Epithelial cell of esophagus (primary cell): ENCODE data around the gene VSX1.

Source experiments
- DNase-seq: peaks from one replicate; pipeline ENCODE4 v3.0.0; 2010; ENCODE audit warnings: low read depth
- H3K4me3 ChIP-seq: 2 replicates; pipeline ENCODE4 v1.5.1; 2011; ENCODE audit warnings: mild to moderate bottlenecking, low read length, control low read depth
- TF ChIP-seq, protein P1 (sequence below): IDR thresholded peaks from 2 replicates; pipeline ENCODE4 v1.5.1; 2011; ENCODE audit warnings: low read depth, mild to moderate bottlenecking, low read length, control low read depth, inconsistent platforms; ENCODE audit not compliant: insufficient read depth; ENCODE audit errors: missing control alignments

The VSX1 gene

DNA sequence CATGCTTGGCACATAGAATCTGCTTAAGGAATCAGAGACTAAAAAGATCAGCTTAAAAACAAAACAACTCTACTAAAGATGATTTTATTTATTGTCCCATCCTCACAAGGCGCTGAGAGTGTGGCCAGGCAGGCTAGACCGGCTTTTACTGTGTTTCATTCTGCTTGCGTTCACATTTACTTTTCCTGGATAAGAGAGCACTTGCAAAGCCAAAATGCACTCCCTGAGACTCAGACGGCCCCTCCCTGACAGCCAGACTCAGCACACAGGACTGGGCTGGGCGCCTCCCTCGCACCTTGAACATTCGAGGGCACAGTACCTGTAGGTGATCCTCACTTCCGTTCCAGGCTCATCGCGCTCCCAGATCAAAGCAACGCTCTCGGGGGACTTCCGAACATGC lies 34.2 kb downstream of the VSX1 start:
- TF ChIP-seq, protein P1, sequence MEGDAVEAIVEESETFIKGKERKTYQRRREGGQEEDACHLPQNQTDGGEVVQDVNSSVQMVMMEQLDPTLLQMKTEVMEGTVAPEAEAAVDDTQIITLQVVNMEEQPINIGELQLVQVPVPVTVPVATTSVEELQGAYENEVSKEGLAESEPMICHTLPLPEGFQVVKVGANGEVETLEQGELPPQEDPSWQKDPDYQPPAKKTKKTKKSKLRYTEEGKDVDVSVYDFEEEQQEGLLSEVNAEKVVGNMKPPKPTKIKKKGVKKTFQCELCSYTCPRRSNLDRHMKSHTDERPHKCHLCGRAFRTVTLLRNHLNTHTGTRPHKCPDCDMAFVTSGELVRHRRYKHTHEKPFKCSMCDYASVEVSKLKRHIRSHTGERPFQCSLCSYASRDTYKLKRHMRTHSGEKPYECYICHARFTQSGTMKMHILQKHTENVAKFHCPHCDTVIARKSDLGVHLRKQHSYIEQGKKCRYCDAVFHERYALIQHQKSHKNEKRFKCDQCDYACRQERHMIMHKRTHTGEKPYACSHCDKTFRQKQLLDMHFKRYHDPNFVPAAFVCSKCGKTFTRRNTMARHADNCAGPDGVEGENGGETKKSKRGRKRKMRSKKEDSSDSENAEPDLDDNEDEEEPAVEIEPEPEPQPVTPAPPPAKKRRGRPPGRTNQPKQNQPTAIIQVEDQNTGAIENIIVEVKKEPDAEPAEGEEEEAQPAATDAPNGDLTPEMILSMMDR, result no peak
- H3K4me3 ChIP-seq, result no peak overlapping the region
- DNase-seq, result peak; percentile 51

DNA sequence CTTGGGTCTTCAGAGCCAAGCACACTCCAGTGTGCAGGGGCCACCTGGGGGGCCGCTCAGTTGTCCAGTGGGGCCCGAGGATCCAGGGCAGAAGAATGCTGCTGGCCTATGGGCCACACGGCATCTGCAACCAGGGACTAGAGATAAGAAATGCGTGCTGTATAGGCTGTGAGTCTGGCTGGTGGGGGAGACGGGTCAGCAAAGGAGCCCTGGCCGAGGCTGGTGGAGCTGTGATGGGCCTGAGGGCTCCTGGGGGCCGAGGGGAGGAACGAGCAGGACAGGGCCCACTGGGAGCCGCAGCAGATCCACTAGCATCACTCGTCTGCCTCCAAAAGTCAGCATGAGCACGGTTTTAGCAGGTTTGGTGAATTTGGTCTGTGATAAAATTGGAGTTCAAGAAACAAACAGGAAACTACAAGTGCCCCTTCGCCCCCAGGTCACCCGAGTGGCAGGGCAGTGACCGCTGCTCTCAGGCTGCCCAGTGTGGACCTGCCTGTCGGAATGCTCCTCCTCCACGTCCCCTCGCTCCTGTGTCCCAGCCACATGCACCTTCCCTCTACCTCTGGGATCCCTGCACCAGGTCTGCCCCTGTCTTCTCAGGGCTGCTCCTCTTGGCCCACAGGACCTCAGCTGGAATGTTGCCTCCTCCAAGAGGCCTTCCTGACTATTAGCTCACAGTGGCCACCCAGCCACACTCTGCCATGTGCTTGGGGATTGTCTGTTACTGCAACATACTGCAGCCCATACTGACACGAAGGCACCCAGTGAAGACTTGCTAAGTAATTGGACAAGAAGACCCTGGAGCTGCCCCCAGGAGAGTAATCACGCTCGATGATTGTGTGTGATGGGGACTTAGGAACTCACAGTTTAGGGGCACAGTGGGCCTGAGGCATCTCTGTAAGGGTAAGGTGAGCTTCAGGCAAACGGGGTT lies 34.9 kb downstream of the VSX1 start:
- no peak overlapping the region for H3K4me3 ChIP-seq
- TF ChIP-seq, protein P1, result no peak
- no peak for DNase-seq

GRCh38 chr20:25046181-25046641 lies 35.7 kb downstream of the VSX1 start:
- DNase-seq, result no peak
- TF ChIP-seq, protein P1, result no peak
- no peak overlapping the region for H3K4me3 ChIP-seq

DNA sequence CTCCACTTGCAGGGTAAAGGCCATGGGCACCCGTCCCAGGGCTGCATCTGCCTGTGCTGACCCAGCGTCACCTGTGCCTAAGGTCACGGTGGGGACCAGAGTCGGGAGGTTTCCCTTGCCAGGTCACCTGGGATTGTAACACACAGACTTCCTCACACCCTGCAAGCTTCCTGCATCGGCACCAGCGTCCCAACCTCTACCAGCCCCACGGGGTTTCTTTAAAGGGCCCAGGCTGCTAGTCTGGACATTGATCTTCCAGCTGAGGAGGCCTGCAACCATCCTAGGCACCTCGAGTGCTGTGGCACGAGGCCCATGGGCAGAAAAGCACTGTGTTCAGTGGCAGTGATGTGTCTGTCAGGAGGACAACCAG lies 36.6 kb downstream of the VSX1 start:
- TF ChIP-seq, protein P1, result no peak
- DNase-seq, result no peak
- no peak overlapping the region for H3K4me3 ChIP-seq

DNA sequence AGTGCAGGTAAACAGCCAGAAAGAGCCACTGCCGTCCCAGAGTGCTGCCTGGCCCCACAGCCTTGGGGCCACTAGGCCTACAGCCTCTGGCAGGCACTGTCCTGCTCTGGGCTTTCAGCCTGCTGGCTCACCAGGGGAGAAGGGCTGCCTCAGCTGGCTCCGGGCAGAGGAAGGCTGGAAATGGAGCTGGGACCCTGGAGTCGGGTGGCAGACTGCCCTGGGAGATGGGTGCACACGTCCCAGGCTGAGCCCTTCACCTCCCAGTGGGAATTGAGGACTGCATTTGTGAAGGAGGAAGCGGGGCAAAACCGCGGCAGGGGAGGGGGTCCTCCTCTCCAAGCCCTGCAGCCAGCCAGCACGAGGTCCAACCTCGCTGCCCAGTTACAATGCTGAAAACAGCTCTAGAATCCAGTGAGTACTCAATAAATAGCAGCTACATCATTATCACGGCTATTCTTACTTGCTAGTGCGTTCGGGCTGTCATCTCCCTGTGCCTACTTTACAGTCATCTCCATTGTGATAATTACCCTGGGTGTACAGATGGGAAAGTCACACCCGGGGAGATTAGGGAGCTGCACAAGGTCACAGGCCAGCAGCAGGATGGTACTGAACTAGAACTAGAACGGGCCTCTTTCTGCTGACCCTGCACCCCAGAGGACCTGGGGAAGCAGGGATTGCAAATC lies 37.1 kb downstream of the VSX1 start:
- DNase-seq, result no peak
- TF ChIP-seq, protein P1, result no peak
- H3K4me3 ChIP-seq, result no peak overlapping the region

- H3K4me3 ChIP-seq, result no peak overlapping the region
- TF ChIP-seq, protein P1, result no peak
Observed at GRCh38 chr20:25044261-25044560, 37.7 kb downstream of the VSX1 start.

More at GRCh38 chr20:25044261-25044560, 37.7 kb downstream of the VSX1 start:
- no peak for DNase-seq
